Ureter (tissue), 1 donor: Measurements from ENCODE around the gene CBFA2T2. TPM values are rescaled to one million over a fixed set of nuclear protein-coding genes. Genes with fewer than 3 reads are reported as not detected.
"Not testable (repeated sequence)": the region's sequence is repeated elsewhere in the genome, so short reads cannot be mapped to it uniquely, and the experiment has no call there.

Source experiments
- DNase-seq: peaks from one replicate; pipeline ENCODE4 v3.0.0-alpha.2; 2020; ENCODE audit warnings: low spot score
- total RNA-seq: library from RNA; stranded (reverse); gene quantifications from one replicate; pipeline ENCODE4 v1.2.4, GENCODE V29; 2023
- donor health status: DM: yes; HTN: yes; CAD: no.

CBFA2T2 gene
- total RNA-seq, 1 donor from 2014 or later, result 20.7 TPM

DNA sequence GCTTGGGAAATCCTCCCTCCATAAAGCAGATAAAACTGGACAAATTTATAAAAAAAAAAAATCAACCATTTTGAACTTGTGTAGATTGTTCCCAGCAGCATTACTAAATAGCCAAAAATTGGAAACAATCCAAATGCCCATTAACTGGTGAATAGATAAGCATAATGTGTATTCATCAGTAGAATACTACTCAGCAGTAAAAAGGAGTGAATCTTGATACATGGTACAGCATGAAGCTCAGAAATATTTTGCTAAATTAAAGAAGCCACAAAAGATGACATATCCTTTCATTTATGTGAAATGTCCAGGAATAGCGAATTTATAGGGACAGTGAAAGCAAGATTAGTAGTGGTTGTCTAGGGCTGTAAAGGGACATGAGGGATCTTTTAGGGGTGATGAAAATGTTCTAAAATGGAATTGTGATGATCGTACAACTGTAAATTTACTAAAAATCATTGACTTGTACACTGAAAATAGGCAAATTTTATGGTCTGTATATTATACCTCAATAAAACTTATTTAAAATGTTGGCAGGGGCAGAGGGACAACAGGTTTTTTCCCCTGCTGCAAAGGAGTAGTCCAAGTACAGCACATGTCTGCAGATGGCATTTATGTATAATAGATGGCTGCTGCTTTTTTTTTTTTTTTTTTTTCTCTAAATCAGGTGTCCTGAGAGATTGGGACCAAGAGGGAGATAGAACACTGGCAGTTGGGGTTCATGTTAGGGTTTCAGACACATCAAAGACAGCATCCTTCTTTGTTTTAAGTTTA is 59.5 kb downstream of the CBFA2T2 start:
- DNase-seq, result no peak

DNA sequence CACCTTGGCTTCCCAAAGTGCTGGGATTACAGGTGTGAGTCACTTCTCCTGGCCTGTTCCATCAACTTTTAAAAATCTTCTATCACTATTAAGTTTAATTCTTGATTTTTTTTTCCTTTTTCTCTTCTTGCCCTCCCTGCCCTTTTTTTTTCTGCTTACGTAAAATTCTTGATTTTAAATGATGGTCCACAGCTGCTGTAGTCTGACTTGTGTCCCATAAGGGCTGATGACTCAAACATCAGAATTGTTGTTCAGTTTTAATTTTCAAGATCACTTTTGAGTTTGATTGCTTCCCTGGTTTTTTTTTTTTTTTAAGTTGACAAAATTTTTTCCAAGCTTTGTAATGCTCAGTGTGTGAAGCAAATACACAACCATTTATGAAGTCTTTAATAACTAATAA is 61.9 kb downstream of the CBFA2T2 start:
- no peak for DNase-seq

DNA sequence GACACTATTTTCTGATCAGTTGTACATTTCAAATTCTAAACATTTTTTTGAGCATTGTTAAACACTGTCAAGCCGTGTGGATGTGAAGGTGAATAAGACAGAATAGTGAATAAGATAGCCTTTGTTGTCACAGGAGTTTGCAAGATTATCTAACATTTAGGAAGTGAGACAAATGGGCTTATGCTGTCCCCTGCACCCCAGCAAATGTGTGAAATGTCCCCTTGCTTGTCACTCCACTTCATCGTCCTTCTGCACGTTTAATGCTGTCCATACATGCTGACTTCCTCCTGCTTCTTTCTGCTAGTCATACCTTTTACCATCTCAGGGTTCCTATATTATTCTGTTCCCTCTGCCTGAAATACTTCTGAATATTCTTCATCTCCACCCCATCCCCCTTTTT is 62.6 kb downstream of the CBFA2T2 start:
- DNase-seq, result no peak

DNA sequence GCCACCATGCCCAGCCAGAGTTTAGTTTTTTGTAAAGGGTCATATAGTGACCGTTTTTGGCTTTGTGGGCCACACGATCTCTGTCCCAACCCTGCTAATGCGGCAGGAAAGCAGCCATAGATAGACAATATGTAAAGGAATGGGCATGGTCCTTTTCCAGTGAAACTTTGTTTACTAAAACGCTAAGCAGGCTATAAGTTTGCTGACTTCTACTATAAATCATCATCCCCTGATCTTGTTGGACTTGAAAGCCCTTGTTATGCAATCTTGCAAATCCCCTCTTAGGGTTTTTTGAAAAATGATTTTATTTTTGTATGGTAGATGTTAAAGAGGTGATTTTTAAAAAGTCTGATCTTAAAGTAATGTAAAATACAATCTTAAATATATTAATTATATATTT is 63.6 kb downstream of the CBFA2T2 start:
- no peak for DNase-seq

DNA sequence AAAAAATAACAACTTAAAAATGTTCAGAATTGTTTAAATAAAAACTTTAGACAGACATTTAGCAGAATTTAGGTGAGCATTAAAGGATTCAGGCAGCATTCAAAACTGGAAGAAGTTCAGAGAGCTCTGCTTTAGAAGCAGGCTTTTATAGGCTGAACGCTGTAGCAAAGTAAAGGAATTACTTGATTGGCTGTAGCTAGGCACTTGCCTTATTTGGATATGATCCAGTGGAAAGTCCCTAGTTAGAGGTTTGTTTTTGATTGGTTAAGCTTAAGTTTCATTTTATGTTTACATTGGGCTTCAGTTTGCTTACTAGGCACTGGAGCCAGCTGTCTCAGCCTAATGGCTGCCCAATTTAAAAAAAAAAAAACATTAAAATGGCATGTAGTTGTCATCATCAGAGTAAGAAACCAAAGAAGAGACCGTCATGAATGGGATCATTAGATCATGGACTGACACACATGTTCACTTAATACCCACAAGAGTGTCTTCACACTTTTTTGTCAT is 65.1 kb downstream of the CBFA2T2 start:
- no peak for DNase-seq

DNA sequence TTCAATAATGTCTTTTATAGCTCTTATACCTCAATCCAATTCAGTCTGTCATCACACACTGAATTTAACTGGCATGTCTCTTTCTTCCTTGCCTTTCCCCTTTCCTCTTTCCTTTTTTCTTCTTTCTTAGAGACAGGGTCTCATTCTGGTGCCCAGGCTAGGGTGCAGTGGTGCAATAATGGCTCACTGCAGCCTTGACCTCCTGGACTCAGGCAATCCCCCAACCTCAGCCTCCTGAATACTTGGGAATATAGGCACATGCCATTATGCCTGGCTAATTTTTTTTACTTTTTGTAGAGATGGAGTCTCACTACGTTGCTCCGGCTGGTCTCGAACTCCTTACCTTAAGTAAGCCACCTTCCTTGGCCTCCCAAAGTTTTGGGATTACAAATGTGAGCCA is 65.9 kb downstream of the CBFA2T2 start:
- DNase-seq, result no peak

DNA sequence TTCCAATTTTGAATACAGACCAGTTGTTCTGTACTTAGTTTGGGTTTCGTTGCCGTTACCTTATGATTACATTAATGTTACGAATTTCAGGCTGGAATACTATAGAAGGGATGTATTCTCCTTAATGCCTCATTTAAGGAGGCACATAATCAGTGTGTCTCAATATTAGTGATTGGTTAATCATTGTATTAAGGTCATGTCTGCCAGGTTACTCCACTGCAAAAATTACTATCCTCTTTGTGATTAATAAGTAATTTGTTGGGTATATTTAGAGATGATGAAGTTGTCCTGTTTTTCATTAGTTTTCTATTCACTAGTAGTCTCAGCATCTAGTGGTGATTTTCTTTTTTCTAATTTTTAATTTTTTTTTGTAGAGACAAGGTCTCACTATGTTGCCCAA is 66.3 kb downstream of the CBFA2T2 start:
- no peak for DNase-seq

DNA sequence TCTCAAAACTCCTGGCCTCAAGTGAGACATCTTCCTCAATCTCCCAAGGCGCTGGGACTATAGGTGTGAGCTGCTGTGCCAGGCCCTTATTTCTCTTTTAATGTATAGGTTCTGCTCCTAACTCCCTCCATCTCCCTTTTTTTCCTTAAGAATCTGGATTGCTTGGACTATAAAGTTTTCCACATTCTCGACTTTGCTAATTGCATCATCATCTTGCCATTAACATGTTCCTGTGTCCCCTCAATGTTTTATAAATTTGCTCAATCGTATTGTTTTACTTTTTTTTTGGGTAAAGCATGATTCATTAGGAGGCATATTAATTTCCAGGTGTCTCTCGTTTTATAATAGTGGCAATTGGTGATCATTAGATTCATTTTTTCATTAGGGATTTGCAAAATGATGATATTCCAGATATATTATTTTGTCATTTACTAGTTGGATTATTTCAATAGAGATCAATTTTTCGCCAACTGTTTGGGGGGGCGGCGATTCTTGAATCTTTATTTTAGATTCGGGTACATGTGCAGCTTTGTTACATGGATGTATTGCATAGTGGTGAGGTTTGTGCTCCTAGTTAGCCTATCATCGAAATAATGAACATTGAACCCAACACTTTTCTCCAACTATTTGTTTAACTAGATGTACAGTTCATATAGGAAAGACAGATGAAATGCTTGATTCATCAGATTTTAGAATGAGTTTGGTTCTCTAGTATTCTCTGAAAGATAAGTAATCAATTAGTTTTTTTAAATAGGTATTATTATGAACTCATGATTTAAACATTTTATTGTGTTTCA is 68.7 kb downstream of the CBFA2T2 start:
- no peak for DNase-seq

DNA sequence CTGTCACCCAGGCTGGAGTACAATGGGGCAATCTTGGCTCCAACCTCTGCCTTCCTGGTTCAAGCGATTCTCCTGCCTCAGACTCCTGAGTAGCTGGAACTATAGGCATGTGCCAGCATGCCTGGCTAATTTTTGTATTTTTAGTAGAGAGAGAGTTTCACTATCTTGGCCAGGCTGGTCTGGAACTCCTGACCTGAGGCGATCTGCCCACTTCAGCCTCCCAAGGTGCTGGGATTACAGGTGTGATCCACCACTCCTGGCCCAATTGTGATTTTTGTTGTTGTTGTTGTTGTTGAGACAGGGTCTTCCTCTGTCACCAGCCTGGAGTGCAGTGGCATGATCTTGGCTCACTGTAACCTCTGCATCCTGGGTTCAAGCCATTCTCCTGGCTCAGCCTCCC is 69.3 kb downstream of the CBFA2T2 start:
- no peak for DNase-seq

DNA sequence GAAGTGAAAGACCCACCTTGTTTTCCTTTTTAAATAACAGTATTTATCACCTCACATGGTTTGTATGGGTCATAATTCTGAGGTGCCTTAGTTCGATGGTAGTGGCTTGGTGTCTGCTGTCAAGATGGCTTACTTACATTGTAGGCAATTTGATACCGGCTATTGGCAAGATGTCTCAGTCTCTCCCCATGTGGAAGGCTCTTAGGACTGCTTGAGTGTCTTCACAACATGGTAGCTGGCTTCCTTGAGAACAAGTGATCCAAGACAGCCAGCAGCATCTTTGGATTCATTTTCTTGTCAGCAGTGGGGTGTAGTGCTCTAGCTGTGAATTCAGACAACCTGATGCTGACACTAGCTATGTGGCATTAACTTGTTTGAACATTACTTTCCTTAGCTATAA is 70.1 kb downstream of the CBFA2T2 start:
- no peak for DNase-seq

DNA sequence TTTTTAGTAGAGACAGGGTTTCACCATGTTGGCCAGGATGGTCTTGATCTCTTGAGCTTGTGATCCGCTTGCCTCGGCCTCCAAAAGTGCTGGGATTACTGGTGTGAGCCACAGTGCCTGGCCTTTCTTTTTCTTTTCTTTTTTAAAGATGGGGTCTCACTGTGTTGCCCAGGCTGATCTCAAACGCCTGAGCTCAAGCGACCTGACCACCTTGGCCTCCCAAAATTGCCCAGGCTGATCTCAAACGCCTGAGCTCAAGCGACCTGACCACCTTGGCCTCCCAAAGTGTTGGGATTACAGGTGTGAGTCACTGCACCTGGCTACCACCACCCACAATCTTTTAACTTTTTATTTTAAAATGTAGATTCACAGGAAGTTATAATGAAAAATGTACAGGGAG is 71.2 kb downstream of the CBFA2T2 start:
- not testable (repeated sequence) for DNase-seq

DNA sequence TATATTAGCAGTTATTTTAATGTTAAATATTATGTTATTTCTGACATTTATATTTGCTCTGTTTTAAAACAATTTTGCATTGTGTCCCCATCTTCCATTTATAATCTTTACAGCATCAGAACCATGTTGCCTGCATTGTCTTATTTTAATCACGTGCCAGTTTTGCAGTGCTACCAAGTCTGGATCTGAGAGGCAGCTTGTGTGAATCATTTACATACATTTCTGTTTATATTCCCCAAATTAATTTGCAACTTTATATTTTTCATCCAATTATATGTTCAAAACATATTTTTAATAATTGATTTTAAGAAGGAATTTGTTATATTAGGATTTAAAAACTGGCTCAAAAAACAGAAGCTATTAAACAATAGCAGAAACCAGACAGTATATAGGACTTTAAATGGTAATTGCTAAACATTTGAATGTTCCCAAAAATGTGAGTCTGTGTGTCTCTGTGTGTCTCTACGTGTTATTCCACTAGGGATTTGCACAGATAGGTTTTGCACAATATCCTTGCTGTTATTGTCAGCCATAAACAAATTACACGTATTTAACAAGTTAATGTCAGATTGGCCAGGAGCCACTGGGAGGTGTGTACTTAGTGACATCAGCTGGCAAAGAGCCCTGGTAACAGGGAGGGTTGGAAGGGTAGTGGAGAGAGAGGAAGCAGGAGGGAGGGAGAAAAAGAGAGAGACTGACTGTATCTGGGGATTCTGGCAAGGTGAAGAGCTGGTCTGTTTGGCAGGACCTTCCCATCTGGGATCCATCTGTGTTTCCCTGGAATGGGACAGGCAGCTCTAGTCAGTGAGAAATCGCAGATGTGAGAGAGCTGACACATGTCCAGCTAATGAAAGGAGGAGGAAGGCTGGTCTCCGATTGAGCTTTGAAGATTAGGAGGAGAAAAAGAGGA is 72.1 kb downstream of the CBFA2T2 start:
- DNase-seq, result peak; percentile 88

DNA sequence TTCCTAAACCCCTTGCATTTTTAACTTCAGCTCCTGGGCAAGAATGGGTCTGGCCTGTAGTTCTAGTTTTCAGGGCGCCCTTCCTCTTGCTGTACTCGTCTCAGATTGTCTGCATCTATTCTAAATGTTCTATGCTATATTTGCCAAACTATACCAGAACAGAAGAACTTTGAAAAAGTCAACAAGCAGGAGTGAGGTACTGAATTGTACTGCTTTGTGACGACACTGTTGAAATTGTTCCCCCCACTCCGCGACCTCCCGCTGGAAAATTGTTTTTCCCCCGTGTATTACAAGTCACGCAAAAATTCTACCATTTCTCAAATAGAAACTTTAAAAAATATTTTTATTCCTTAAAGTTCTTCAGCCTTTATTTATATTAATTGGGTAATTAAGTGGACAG is 73.9 kb downstream of the CBFA2T2 start:
- no peak for DNase-seq

DNA sequence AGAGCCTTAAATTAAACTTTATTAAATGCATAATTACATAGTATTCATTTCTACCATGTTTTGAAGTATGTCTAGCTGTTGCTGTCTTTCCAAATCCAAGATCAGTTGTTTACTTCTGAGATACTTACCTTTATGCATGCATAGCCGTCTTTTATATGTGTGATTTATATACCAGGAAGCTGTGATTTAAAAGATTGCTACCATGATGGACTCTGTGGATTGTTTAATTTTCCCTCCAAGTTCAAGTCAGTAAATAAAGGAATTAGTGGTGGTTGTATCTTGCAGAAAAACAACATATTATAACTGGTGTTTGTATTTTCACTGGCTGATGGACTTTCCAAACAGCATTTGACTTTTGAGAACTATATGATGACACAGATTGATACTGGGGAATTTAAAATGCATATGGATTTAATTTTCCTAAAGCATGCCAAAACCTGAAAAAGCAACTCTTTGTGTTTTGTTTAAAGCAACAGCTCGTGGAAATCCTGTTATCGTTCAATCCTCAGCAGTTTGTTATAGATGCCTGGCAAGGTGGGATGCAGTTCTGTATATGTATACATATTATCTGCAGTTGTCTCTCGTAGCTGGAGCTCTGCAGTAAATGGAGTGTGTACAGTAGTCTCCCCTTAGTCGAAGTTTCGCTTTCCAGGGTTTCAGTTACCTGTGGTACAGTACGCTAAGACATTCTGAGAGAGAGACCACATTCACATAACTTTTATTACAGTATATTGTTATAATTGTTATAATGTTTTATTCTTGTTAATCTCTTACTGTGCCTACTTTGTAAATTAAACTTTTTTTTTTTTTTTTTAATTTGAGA is 77.1 kb downstream of the CBFA2T2 start:
- DNase-seq, result no peak

DNA sequence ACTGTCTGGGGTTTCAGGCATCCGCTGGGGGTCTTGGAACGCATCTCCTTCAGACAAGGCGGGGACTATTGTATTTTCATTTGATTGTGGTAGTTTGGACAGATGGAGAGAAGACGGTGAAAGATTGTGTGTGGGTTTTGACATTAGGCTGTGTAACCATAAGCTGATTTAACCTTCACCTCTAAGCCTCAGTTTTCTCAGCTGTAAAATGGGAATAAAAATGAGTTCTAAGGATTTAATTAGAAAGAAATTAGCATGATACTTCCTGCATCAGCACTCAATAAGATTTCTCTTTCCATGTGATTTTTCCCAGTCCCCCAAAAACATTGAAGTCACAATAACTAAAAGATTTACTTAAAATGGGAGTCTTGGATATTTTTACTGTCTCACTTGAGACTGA is 78.1 kb downstream of the CBFA2T2 start:
- no peak for DNase-seq

DNA sequence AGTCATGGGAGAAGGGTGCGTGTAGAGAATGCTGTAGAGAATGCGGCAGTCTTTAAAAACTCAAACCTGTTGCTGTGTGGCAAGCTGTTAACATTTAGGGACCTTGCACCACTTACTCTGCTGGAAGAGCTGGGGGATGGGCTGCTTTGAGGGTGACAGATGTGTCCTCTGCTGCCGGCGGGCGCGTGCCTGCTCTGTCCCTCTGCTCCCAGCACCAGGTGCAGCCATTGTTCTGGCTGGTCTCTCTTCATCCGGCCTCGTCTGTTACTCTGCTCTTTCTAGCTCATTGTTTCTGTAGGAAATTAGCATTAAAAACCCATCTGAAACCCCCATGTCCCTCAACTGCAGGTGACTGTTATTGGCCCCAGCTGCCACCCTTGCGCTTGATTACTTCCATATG is 78.5 kb downstream of the CBFA2T2 start:
- DNase-seq, result no peak

DNA sequence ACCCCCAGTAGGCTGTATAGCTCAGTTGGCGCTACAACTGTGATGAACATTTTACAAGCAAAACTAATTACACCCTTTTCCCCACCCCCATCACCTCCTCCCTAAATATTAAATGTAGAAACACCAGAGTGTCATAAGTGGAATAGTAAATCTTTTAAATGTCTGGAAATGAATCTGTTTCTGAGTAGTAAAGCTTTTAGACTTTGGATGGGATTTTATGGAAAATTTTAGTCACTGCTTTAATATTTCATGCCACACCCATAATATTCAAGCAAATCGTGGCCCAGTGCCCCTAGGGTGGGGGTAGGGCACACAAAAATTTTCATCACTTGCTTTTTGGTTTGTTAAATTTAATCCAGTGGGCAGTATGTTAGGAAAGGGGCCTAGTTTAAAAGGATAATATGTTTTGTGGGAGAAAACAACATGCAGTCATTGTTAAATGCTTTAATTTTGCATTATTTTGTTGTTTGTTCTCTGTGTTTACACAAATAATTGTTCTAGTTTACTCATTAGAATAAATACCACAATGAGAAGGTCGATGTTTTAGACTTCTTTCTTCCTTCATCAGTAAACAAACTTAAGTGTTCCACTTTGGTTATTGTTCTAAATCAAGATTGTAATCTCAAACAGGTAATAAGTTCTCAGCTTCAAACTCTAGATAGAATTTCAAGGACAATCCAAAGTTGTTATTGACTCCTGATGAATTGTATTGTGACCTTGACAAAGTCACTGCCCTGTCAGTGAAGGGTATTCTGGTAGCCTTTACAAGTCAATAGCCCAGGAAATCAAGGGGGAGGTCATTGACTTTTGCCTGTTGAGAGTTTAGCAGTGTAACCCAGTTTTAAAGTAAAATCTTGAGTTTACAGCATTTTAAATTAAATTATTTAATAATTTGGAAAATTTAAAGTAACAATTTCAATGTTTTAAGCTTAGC is 79.2 kb downstream of the CBFA2T2 start:
- no peak for DNase-seq

DNA sequence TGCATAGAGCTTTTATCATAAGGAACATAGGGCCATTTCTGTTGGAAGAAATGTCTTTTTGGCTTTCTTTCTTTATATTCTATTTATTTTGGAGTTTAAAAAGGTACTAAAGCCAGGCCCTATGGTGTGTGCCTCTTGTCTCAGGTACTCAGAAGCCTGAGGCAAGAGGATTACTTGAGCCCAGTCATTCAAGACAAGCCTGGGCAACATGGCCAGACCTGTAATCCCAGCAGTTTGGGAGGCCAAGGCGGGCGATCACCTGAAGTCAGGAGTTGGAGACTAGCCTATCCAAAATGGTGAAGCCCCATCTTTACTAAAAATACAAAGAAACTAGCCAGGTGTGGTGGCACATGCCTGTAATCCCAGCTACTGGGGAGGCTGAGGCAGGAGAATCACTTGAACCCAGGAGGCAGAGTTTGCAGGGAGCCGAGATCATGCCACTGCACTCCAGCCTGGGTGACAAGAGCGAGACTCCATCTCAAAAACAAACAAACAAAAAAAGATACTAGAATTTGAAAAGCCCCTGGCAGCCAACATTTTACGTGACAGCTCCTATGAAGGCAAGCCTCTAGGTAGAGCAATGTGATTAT is 80.0 kb downstream of the CBFA2T2 start:
- DNase-seq, result no peak

DNA sequence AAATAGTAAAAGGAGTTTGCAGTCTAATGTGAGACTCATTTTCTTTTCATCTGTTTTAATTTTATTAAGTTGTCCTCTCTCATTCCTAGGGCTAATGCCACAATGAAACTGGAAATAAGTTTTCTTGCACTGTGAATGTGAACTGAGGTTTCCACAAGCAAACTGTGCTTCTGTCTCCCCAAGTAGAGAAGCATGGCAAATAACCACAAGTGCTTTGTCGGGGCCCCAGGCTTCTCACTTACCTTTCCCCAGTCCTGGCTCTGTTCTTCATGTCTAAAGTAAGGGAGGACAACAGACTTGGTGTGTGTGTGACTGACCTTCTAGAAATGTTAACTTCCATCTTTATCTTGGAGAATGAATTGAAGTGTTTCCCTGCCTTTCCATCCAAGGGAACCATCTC is 80.8 kb downstream of the CBFA2T2 start:
- DNase-seq, result no peak

DNA sequence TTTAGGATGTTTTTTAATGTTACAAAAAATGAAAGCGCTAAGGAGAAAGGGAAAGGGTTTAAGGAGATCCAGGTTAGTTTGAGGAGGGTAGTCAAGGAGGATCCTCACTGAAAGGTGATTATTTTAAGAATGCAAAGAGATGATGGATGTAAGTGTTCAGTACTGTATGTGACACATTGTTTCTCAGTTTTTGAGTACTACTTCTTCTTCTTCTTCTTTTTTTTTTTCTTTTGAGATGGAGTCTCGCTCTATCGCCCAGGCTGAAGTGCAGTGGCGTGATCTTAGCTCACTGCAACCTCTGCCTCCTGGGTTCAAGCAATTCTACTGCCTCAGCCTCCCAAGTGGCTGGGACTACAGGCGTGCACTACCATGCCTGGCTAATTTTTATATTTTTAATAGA is 83.4 kb downstream of the CBFA2T2 start:
- DNase-seq, result not testable (repeated sequence)
